IPS DF 6.9 (cell line): ENCODE data around the gene LZTS3.
"Not testable (repeated sequence)": the region's sequence is repeated elsewhere in the genome, so short reads cannot be mapped to it uniquely, and the experiment has no call there.

Source experiments
- DNase-seq: peaks from one replicate; pipeline ENCODE4 v3.0.0-alpha.2; 2013; ENCODE audit warnings: low read depth, low spot score
- H3K27ac ChIP-seq: one replicate; pipeline ENCODE4 v1.5.1; 2013; ENCODE audit warnings: low read length, control low read depth
- H3K27me3 ChIP-seq: 2 replicates; pipeline ENCODE4 v1.6.1; 2013; ENCODE audit warnings: mild to moderate bottlenecking, low read length; ENCODE audit not compliant: control insufficient read depth, insufficient read depth
- H3K36me3 ChIP-seq: 2 replicates; pipeline ENCODE4 v1.6.1; 2013; ENCODE audit warnings: low read length; ENCODE audit not compliant: control insufficient read depth, insufficient read depth
- H3K4me1 ChIP-seq: 2 replicates; pipeline ENCODE4 v1.6.1; 2013; ENCODE audit warnings: low read length; ENCODE audit not compliant: control insufficient read depth, insufficient read depth
- H3K4me3 ChIP-seq: 2 replicates; pipeline ENCODE4 v1.5.1; 2013; ENCODE audit warnings: mild to moderate bottlenecking, low read length
- H3K9me3 ChIP-seq: 2 replicates; pipeline ENCODE4 v1.6.1; 2013; ENCODE audit warnings: low read length, inconsistent platforms; ENCODE audit not compliant: control insufficient read depth, insufficient read depth
- WGBS: extraction: QIAGEN DNeasy Blood & Tissue Kit; methylation state at CpG from one replicate; pipeline ENCODE4 v1.1.7; 2013; ENCODE audit warnings: mixed read lengths, missing lambda C conversion rate; ENCODE audit not compliant: insufficient read length, insufficient coverage; 5-methylcytosine and 5-hydroxymethylcytosine counted together

The LZTS3 gene

GRCh38 chr20:3158968-3159431, 14.3 kb downstream of the LZTS3 start:
- no peaks in the 10 kb centered on the region for H3K9me3 ChIP-seq
- H3K27me3 ChIP-seq, result no peaks in the 10 kb centered on the region
- no peak for DNase-seq
- no peak overlapping the region for H3K27ac ChIP-seq
- no CpG with 5 or more reads among the region's 10 CpGs for WGBS
- H3K36me3 ChIP-seq, result no peaks in the 10 kb centered on the region; the same call in 1 of the 2 replicates
- peak overlapping the region; percentile 97 for H3K4me3 ChIP-seq
- peaks cover 2% of the 10 kb centered on the region; the same call in 1 of the 2 replicates for H3K4me1 ChIP-seq

- peaks cover 2% of the 10 kb centered on the region; the same call in 1 of the 2 replicates for H3K4me1 ChIP-seq
- DNase-seq, result no peak
- H3K27me3 ChIP-seq, result no peaks in the 10 kb centered on the region
- WGBS, result no CpG with 5 or more reads among the region's 11 CpGs
- no peak overlapping the region for H3K4me3 ChIP-seq
- H3K27ac ChIP-seq, result no peak overlapping the region
- no peaks in the 10 kb centered on the region for H3K9me3 ChIP-seq
- no peaks in the 10 kb centered on the region for H3K36me3 ChIP-seq
These were observed 15.5 kb downstream of the LZTS3 start for GRCh38 chr20:3157817-3158216.

GRCh38 chr20:3156811-3157619, 16.3 kb downstream of the LZTS3 start:
- peaks cover 2% of the 10 kb centered on the region; the same call in 1 of the 2 replicates for H3K4me1 ChIP-seq
- no peaks in the 10 kb centered on the region for H3K27me3 ChIP-seq
- H3K36me3 ChIP-seq, result no peaks in the 10 kb centered on the region
- WGBS, result no CpG with 5 or more reads among the region's 8 CpGs
- H3K27ac ChIP-seq, result no peak overlapping the region
- no peak for DNase-seq
- no peaks in the 10 kb centered on the region for H3K9me3 ChIP-seq
- H3K4me3 ChIP-seq, result no peak overlapping the region

- not testable (repeated sequence) for H3K4me3 ChIP-seq, H3K27me3 ChIP-seq, H3K4me1 ChIP-seq, H3K27ac ChIP-seq, H3K36me3 ChIP-seq, DNase-seq, H3K9me3 ChIP-seq
- no CpG with 5 or more reads among the region's 10 CpGs for WGBS
These were observed 21.2 kb downstream of the LZTS3 start for GRCh38 chr20:3152057-3152644.

- Histone ChIP-seq H3K36me3 (peaks cover 3% of the 10 kb centered on the region; the same call in 1 of the 2 replicates), H3K4me1 (no peaks in the 10 kb centered on the region), H3K4me3 (no peak overlapping the region), H3K9me3 (no peaks in the 10 kb centered on the region), H3K27ac (no peak overlapping the region), H3K27me3 (no peaks in the 10 kb centered on the region)
- DNase-seq, result no peak
These were observed 22.4 kb downstream of the LZTS3 start for GRCh38 chr20:3150908-3151307.

GRCh38 chr20:3146732-3147341, 26.5 kb downstream of the LZTS3 start:
- H3K36me3 ChIP-seq, result peaks cover 3% of the 10 kb centered on the region; the same call in 1 of the 2 replicates
- H3K4me3 ChIP-seq, result no peak overlapping the region
- H3K27me3 ChIP-seq, result no peaks in the 10 kb centered on the region
- H3K9me3 ChIP-seq, result no peaks in the 10 kb centered on the region
- no peak overlapping the region for H3K27ac ChIP-seq
- H3K4me1 ChIP-seq, result no peaks in the 10 kb centered on the region
- no CpG with 5 or more reads among the region's 10 CpGs for WGBS
- DNase-seq, result no peak

GRCh38 chr20:3141757-3142156, 31.6 kb downstream of the LZTS3 start:
- Histone ChIP-seq H3K4me3 (no peak overlapping the region), H3K4me1 (no peaks in the 10 kb centered on the region), H3K36me3 (no peaks in the 10 kb centered on the region), H3K27ac (no peak overlapping the region), H3K9me3 (no peaks in the 10 kb centered on the region), H3K27me3 (no peaks in the 10 kb centered on the region)
- no peak for DNase-seq
- WGBS, result no CpG with 5 or more reads among the region's 3 CpGs

GRCh38 chr20:3137492-3137891, 35.9 kb downstream of the LZTS3 start:
- Histone ChIP-seq H3K4me1 (no peaks in the 10 kb centered on the region), H3K36me3 (no peaks in the 10 kb centered on the region), H3K27me3 (no peaks in the 10 kb centered on the region), H3K9me3 (no peaks in the 10 kb centered on the region), H3K4me3 (no peak overlapping the region), H3K27ac (no peak overlapping the region)
- no CpG with 5 or more reads among the region's 2 CpGs for WGBS
- no peak for DNase-seq

GRCh38 chr20:3135507-3136070, 37.8 kb downstream of the LZTS3 start:
- no peak overlapping the region for H3K4me3 ChIP-seq
- DNase-seq, result no peak
- H3K36me3 ChIP-seq, result no peaks in the 10 kb centered on the region
- no peaks in the 10 kb centered on the region for H3K27me3 ChIP-seq
- H3K9me3 ChIP-seq, result no peaks in the 10 kb centered on the region
- no peaks in the 10 kb centered on the region for H3K4me1 ChIP-seq
- no peak overlapping the region for H3K27ac ChIP-seq
- WGBS, result no CpG with 5 or more reads among the region's 5 CpGs

GRCh38 chr20:3134151-3134550, 39.2 kb downstream of the LZTS3 start:
- H3K36me3 ChIP-seq, result no peaks in the 10 kb centered on the region
- no peak overlapping the region for H3K4me3 ChIP-seq
- H3K27me3 ChIP-seq, result no peaks in the 10 kb centered on the region
- no peak overlapping the region for H3K27ac ChIP-seq
- H3K9me3 ChIP-seq, result no peaks in the 10 kb centered on the region
- WGBS, result no CpG with 5 or more reads among the region's 3 CpGs
- H3K4me1 ChIP-seq, result no peaks in the 10 kb centered on the region
- DNase-seq, result no peak
